Neural progenitor cell (in vitro differentiated cells): ENCODE data around the gene XG. TPM values are rescaled to one million over a fixed set of nuclear protein-coding genes. Genes with fewer than 3 reads are reported as not detected.
"Not testable (repeated sequence)": the region's sequence is repeated elsewhere in the genome, so short reads cannot be mapped to it uniquely, and the experiment has no call there.

Experiments
- DNase-seq: peaks from one replicate; pipeline ENCODE4 v3.0.0-alpha.2; 2016; ENCODE audit warnings: low spot score
- H2AFZ ChIP-seq: fragments of 200-600 bp; sonication (generic); replicated peaks from 2 replicates; pipeline ENCODE4 v1.6.1; 2016; ENCODE audit warnings: antibody characterized with exemption
- H3F3A ChIP-seq: fragments of 200-600 bp; sonication (generic); 2 replicates; pipeline ENCODE4 v1.6.1; 2016; ENCODE audit warnings: antibody characterized with exemption, low read depth
- H3K27ac ChIP-seq: fragments of 200-600 bp; sonication (generic); 2 replicates; pipeline ENCODE4 v1.5.1; 2016; ENCODE audit warnings: mild to moderate bottlenecking
- H3K27me3 ChIP-seq: fragments of 200-600 bp; sonication (generic); 2 replicates; pipeline ENCODE4 v1.6.1; 2016; ENCODE audit warnings: mild to moderate bottlenecking, moderate library complexity
- H3K36me3 ChIP-seq: fragments of 200-600 bp; sonication (generic); 2 replicates; pipeline ENCODE4 v1.5.1; 2016
- H3K4me1 ChIP-seq: fragments of 200-600 bp; sonication (generic); 2 replicates; pipeline ENCODE4 v1.6.1; 2016; ENCODE audit warnings: mixed run types
- H3K4me2 ChIP-seq: fragments of 200-600 bp; sonication (generic); 2 replicates; pipeline ENCODE4 v1.6.1; 2016
- H3K4me3 ChIP-seq: fragments of 200-600 bp; sonication (generic); 2 replicates; pipeline ENCODE4 v1.5.1; 2016
- H3K79me2 ChIP-seq: fragments of 200-600 bp; sonication (generic); 2 replicates; pipeline ENCODE4 v1.6.1; 2016; ENCODE audit warnings: low read depth
- H3K9ac ChIP-seq: fragments of 200-600 bp; sonication (generic); 2 replicates; pipeline ENCODE4 v1.6.1; 2016
- H3K9me3 ChIP-seq: fragments of 200-600 bp; sonication (generic); 2 replicates; pipeline ENCODE4 v1.5.1; 2016; ENCODE audit warnings: low read depth
- H4K20me1 ChIP-seq: fragments of 200-600 bp; sonication (generic); 2 replicates; pipeline ENCODE4 v1.6.1; 2016; ENCODE audit warnings: low read depth
- H3K27ac Mint-ChIP-seq: 3 replicates; pipeline ENCODE4 v1.8.0; 2021; ENCODE audit warnings: mixed read lengths
- H3K27me3 Mint-ChIP-seq: 2 replicates; pipeline ENCODE4 v1.8.0; 2022; ENCODE audit warnings: low read depth, mild to moderate bottlenecking, inconsistent platforms, moderate library complexity, mixed read lengths; ENCODE audit not compliant: insufficient read depth
- H3K36me3 Mint-ChIP-seq: 3 replicates; pipeline ENCODE4 v1.8.0; 2021; ENCODE audit warnings: mixed read lengths
- H3K4me1 Mint-ChIP-seq: 3 replicates; pipeline ENCODE4 v1.8.0; 2021; ENCODE audit warnings: mixed read lengths
- H3K4me3 Mint-ChIP-seq: 3 replicates; pipeline ENCODE4 v1.8.0; 2021; ENCODE audit warnings: mild to moderate bottlenecking, moderate library complexity, mixed read lengths
- H3K9me3 Mint-ChIP-seq: 3 replicates; pipeline ENCODE4 v1.8.0; 2020; ENCODE audit warnings: mixed read lengths
- EZH2 ChIP-seq: fragments of 200-600 bp; sonication (generic); IDR thresholded peaks from 2 replicates; pipeline ENCODE4 v1.6.1; 2017; ENCODE audit warnings: antibody characterized with exemption, mild to moderate bottlenecking, moderate library complexity
- EZH2phosphoT487 ChIP-seq: fragments of 200-600 bp; sonication (generic); IDR thresholded peaks from 2 replicates; pipeline ENCODE4 v1.6.1; 2017; ENCODE audit warnings: antibody characterized with exemption
- total RNA-seq: library from RNA; depleted of rRNA; stranded (reverse); fragments of >200 nt; gene quantifications from 2 replicates; pipeline ENCODE4 v1.2.3, GENCODE V29; 2015; ENCODE audit warnings: low replicate concordance
- TF ChIP-seq, protein P1 (sequence below): fragments of 200-600 bp; sonication (generic); IDR thresholded peaks from 2 replicates; pipeline ENCODE4 v1.5.1; 2017; ENCODE audit warnings: antibody characterized with exemption, mild to moderate bottlenecking

Gene XG
- total RNA-seq, 1 donor from 2014 or later: not detected

DNA sequence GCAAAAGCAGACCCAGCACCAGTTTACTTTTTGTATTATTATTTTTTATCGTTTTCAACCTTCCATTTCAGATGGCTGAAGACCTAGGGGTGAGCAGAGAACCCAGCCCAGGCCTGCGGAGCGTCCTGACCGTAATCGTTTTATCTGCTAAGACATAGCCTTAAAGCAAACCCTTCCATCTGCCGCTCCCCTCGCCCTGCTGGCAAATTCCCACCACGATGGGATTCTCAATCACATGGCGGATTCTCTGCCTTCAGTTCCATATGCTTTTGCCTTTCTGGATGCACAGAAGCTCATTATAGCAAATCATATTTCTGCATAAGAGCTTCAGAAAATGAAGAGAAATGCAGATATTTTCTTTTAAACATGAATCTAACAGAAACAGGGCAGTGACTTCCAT is 18.6 kb upstream of the XG start:
- no peak overlapping the region for H3K9ac ChIP-seq
- DNase-seq: no peak
- Mint-ChIP-seq H3K4me1 (no peaks in the 10 kb centered on the region), H3K36me3 (peaks cover 52% of the 10 kb centered on the region), H3K4me3 (no peak overlapping the region), H3K27me3 (no peaks in the 10 kb centered on the region), H3K27ac (no peak overlapping the region), H3K9me3 (peaks cover 12% of the 10 kb centered on the region)
- H3K4me1 ChIP-seq: no peaks in the 10 kb centered on the region
- no peak overlapping the region for H3K4me2 ChIP-seq
- H3K27ac ChIP-seq: no peak overlapping the region
- H4K20me1 ChIP-seq: no peaks in the 10 kb centered on the region
- no peaks in the 10 kb centered on the region for H3K36me3 ChIP-seq
- H3F3A ChIP-seq: no peaks in the 10 kb centered on the region
- H2AFZ ChIP-seq: no peak overlapping the region
- H3K4me3 ChIP-seq: no peak overlapping the region
- H3K79me2 ChIP-seq: no peaks in the 10 kb centered on the region
- TF ChIP-seq EZH2phosphoT487: no peak
- TF ChIP-seq, protein P1, sequence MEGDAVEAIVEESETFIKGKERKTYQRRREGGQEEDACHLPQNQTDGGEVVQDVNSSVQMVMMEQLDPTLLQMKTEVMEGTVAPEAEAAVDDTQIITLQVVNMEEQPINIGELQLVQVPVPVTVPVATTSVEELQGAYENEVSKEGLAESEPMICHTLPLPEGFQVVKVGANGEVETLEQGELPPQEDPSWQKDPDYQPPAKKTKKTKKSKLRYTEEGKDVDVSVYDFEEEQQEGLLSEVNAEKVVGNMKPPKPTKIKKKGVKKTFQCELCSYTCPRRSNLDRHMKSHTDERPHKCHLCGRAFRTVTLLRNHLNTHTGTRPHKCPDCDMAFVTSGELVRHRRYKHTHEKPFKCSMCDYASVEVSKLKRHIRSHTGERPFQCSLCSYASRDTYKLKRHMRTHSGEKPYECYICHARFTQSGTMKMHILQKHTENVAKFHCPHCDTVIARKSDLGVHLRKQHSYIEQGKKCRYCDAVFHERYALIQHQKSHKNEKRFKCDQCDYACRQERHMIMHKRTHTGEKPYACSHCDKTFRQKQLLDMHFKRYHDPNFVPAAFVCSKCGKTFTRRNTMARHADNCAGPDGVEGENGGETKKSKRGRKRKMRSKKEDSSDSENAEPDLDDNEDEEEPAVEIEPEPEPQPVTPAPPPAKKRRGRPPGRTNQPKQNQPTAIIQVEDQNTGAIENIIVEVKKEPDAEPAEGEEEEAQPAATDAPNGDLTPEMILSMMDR: no peak
- no peak for TF ChIP-seq EZH2
- H3K9me3 ChIP-seq: no peaks in the 10 kb centered on the region
- H3K27me3 ChIP-seq: no peaks in the 10 kb centered on the region

DNA sequence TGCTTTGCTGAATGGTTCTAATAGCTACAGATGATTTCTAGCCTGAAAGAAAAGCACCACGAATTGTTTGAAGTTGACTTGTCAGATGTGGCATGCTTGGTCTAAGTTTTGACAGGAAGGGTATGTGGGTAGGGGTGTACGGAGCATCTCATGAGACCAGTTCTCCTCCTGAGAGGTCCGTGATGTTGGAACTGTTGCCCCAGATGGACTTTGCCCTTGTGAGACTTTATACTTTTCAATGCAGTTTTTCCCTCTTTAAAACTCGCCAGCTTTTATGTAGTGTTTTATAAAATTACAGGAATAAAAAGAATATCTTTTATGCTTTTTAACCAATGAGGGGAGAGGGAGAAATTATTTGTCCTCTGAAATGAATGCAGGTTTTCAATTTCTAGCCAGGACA is 16.6 kb upstream of the XG start:
- H3K9me3 Mint-ChIP-seq: peaks cover 9% of the 10 kb centered on the region
- Histone ChIP-seq H3K4me3 (no peak overlapping the region), H3K27me3 (no peaks in the 10 kb centered on the region), H2AFZ (no peak overlapping the region), H3K36me3 (no peaks in the 10 kb centered on the region), H3K4me1 (no peaks in the 10 kb centered on the region), H4K20me1 (no peaks in the 10 kb centered on the region), H3K79me2 (no peaks in the 10 kb centered on the region), H3K27ac (no peak overlapping the region), H3K9ac (no peak overlapping the region), H3K9me3 (no peaks in the 10 kb centered on the region), H3F3A (no peaks in the 10 kb centered on the region), H3K4me2 (no peak overlapping the region)
- H3K27ac Mint-ChIP-seq: no peak overlapping the region
- TF ChIP-seq, protein P1: no peak
- no peak for DNase-seq
- no peak overlapping the region for H3K4me3 Mint-ChIP-seq
- H3K36me3 Mint-ChIP-seq: peaks cover 44% of the 10 kb centered on the region
- no peaks in the 10 kb centered on the region for H3K27me3 Mint-ChIP-seq
- no peaks in the 10 kb centered on the region for H3K4me1 Mint-ChIP-seq

- H3K4me1 Mint-ChIP-seq: no peaks in the 10 kb centered on the region
- peak; percentile 3 for DNase-seq
- Histone ChIP-seq H3K79me2 (no peaks in the 10 kb centered on the region), H3K27ac (no peak overlapping the region), H3K4me3 (no peak overlapping the region), H3F3A (no peaks in the 10 kb centered on the region), H3K36me3 (no peaks in the 10 kb centered on the region), H3K4me1 (no peaks in the 10 kb centered on the region), H4K20me1 (no peaks in the 10 kb centered on the region), H2AFZ (no peak overlapping the region), H3K9ac (no peak overlapping the region), H3K27me3 (no peaks in the 10 kb centered on the region), H3K4me2 (no peak overlapping the region), H3K9me3 (no peaks in the 10 kb centered on the region)
- peaks cover 2% of the 10 kb centered on the region for H3K27me3 Mint-ChIP-seq
- H3K4me3 Mint-ChIP-seq: no peak overlapping the region
- no peak overlapping the region for H3K27ac Mint-ChIP-seq
- no peak for TF ChIP-seq EZH2phosphoT487
- TF ChIP-seq EZH2: no peak
- TF ChIP-seq, protein P1: no peak
- peaks cover 2% of the 10 kb centered on the region for H3K9me3 Mint-ChIP-seq
- H3K36me3 Mint-ChIP-seq: peaks cover 37% of the 10 kb centered on the region
These were observed 11.2 kb upstream of the XG start for GRCh38 chrX:2740672-2741071.

DNA sequence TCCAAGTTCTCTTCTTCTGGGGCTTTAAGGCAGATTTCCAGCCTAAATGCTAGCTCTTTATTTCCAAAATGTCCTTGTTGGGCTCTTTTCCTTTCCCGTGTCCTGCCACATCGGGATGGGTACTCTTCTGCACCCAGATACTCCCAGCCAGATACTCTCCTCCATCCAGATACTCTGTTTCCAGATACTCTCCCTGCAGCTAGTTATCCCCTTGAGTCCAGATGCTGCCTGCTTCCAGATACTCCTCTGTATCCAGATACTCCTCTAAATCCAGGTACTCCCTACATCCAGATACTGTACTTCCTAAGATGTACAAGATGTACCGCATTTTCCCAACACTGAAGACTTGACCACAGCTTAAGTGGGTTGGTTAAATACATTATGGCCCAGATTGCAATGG is 10.5 kb upstream of the XG start:
- peaks cover 2% of the 10 kb centered on the region for H3K27me3 Mint-ChIP-seq
- Histone ChIP-seq H2AFZ (no peak overlapping the region), H3K27me3 (no peaks in the 10 kb centered on the region), H3K36me3 (no peaks in the 10 kb centered on the region), H3K79me2 (no peaks in the 10 kb centered on the region), H3K4me3 (no peak overlapping the region), H3K9ac (no peak overlapping the region), H4K20me1 (no peaks in the 10 kb centered on the region), H3K27ac (no peak overlapping the region), H3F3A (no peaks in the 10 kb centered on the region), H3K4me1 (no peaks in the 10 kb centered on the region), H3K9me3 (no peaks in the 10 kb centered on the region), H3K4me2 (no peak overlapping the region)
- peaks cover 33% of the 10 kb centered on the region for H3K36me3 Mint-ChIP-seq
- no peak overlapping the region for H3K27ac Mint-ChIP-seq
- no peaks in the 10 kb centered on the region for H3K4me1 Mint-ChIP-seq
- H3K4me3 Mint-ChIP-seq: no peak overlapping the region
- H3K9me3 Mint-ChIP-seq: no peaks in the 10 kb centered on the region
- DNase-seq: no peak
- no peak for TF ChIP-seq EZH2phosphoT487
- TF ChIP-seq EZH2: no peak
- TF ChIP-seq, protein P1: no peak

DNA sequence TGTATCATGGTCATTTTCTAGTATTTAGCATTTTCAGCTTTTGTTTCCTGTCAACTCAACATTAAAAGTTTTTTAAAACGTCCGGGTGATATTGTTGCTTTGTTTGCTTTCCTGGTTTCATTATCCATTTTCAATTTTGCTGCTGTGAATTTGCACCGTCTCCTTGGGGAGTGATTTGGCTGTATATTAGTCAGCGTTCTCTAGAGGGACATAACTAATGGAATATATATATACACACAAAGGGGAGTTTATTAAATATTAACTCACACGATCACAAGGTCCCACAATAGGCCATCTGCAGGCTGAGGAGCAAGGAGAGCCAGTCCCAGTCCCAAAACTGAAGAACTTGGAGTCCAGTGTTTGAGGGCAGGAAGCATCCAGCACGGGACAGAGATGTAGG is 5.6 kb upstream of the XG start:
- not testable (repeated sequence) for H3K27me3 Mint-ChIP-seq, H4K20me1 ChIP-seq, H3K9me3 ChIP-seq, H3K27ac Mint-ChIP-seq, H3K4me3 Mint-ChIP-seq, H2AFZ ChIP-seq, H3K4me1 Mint-ChIP-seq, H3K27ac ChIP-seq, H3K27me3 ChIP-seq, H3F3A ChIP-seq, H3K9me3 Mint-ChIP-seq, H3K4me1 ChIP-seq, DNase-seq, H3K36me3 ChIP-seq, H3K4me2 ChIP-seq, H3K79me2 ChIP-seq, H3K9ac ChIP-seq, H3K4me3 ChIP-seq
- H3K36me3 Mint-ChIP-seq: peaks cover 15% of the 10 kb centered on the region
